Muscle of back (tissue), 11 donors: Measurements from ENCODE around the gene PAPPA. TPM values are rescaled to one million over a fixed set of nuclear protein-coding genes. Genes with fewer than 3 reads are reported as not detected.

Experiments
- DNase-seq, 3 donors: peaks; one replicate each; pipeline versions ENCODE4 v3.0.0 to v3.0.0-alpha.2; 2013
- polyA plus RNA-seq, 10 donors: library from polyadenylated mRNA; unstranded; fragments of 120-200 nt; gene quantifications; one replicate each; pipeline ENCODE4 v1.2.1, GENCODE V29; 2013; ENCODE audit not compliant: insufficient read length in 10 of 10

The PAPPA gene
- polyA plus RNA-seq, 10 donors, result 0.58 to 2.2 (median 1.1) TPM

DNA sequence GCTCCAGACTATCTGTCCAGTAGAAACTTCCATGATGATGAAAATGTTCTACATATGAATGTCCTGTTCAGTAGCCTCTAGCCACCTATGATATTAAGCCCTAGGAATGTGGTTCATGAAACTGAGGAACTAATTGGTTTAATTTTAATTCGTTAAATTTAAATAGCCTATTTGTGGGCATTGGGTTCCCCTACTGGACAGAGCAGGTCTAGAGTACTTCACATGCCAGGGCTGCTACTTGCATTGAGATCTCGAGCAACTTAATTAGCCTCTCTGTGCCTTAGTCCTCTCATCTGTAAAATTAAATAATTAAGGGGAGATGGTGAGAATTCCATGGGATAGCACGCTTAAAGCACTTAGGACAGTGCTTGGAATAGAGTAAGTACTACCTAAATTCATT, 160.0 kb downstream of the PAPPA start:
- DNase-seq, result no peak

DNA sequence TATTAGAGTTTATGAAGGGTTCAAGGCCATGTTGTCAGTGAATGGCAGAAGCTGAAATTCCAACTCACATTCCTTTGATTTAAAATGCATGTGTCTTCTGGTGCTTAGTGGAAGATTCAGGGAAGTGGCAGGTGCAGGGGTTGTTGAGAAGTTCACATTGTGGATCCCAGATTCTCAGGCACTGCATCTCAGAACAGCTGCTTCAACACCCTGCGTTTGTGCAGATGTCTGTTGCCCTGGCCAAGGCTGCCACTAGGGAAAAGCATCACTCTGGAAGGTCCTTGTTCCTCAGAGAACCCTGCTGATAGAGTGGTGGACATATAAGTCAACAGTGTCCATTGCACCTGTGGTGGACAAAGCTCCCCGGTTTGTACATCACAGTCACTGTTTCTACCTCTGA, 162.7 kb downstream of the PAPPA start:
- peak in 2 of 3 donors; percentile 13 to 71 for DNase-seq

DNA sequence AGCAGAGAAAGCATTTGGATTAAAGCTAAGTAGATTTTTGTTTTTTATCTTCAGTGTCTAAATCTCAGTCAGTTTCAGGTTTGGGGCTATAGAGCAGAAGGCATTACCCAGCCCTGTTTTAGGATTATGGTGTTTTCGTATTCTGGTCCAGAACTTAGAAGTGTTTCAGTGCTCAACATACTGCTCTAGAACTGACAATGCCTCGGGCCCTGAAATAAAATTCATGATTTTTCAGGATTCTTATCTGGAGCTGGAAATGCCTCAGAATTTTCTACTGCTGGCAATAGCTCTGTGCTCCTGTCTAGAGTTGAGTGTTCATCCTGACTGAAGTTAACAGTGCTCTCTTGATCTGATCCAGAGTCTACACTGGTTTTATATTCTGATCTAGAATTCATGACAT, 163.9 kb downstream of the PAPPA start:
- DNase-seq, result no peak

DNA sequence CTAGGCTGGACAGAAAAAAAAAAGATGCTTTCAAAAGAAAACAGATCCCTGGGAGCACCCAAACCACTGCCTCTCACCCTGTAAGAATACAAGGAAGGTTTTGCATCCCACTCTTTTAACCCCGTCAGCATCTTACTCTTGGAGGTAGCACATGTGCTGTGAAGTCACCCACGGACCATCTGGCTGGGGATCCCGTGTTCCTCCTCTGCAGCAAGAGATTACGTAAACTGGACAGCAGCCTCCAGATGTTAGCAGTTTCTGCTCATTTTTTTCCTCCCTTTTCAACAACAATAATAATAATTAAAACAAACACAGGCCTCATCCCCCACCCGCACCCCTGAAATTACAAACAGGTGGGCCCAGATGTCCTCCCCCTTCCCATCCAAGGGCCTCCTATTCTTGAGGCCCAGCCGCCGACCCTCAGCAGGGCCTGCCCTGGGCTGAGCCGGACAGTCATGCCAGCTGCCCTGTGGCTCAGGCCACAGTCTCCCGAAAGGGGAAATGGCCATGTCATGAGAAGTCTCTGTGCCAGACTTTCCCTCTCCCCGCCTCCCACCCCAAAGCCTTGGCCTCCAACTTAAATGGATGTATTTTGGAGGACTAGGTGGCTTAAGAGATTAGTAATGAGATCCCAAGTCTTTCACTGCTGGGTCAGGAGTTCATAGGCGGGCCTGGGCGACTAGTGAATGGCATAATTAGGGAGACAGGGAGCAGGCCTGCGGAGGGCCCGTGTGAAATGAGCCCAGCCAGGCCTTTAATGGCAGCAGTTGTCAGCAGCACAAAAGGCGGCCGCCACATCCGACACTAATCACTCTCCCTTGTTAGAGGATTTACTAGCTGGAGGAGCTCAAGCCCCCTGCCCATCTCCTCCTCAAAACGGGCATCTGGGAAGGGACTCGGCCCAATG, 165.1 kb downstream of the PAPPA start:
- peak; percentile 54 to 89 (median 65) for DNase-seq

DNA sequence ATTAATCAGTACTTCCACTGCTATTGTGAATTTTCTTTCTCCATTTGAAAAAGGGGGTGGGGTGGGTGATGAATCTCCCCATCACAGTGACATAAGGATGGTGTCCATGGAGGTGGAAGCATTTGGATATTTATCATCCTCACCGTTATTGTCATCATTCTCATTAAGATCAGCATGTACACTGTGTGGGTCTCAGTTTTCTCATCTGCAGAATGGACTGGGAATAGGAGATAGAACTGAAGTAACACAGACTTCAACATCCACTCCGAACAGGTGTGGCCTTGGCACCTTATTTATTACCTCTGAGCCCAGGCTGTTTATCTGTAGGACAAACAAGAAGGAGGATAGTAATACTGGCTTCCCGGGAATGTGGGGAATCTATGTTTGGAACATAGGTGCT, 165.9 kb downstream of the PAPPA start:
- no peak for DNase-seq

DNA sequence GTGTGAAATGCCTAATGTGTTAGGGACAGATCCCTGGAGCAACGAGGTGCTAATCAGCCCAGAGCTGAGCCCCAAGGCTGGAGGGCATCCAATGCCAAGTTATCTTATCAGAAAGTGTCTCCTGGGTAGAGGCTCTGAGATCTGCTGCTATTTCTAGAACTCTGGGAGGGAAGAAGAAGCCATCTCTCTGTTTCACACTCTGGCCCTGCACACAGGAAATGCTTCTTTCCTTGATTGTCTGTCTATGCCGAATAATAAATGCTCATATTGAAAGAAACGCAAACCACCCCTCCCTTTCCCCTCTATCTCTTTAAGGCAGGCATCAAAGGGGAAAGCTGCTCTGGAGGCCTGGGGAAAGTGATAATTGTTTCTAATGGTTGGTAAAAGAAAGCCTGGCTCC, 166.7 kb downstream of the PAPPA start:
- no peak for DNase-seq

DNA sequence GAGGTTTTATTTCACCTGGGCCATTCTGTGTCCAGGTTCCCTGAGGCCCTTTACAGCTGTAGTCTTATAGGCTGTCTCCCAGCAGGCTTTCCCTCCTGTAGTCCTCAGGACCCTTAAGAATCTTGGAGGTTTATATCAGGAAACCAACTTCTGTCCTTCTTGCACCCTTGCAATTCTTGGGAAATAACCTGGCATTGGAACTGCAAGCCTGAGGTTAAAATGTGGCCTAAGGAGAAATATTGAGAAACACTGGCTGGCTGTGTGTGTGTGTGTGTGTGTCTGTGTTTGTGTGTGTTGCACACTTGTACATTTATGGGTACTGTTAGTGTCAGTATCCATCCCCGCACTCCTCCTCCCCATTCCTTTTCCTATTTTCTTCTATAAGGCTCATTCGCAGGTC, 168.9 kb downstream of the PAPPA start:
- DNase-seq, result no peak

DNA sequence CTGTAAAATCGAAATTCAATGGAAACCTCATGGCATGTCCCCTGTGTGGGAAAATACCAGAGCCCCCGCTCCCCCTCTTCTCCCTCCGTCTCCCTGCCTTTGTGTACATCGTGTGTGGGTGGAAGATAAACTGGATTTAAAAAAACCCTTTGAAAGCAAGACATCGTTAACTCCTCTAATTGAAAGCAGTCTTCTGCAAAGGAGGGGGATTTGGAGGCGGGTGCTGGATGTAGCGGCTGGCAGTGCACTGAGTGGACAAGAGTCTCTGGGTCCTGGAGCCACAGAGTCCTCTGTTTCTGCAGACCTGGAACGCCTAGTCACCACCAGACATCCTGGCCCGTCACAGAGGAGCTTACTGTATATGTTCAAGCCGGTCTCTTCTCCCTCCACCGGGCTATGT, 169.4 kb downstream of the PAPPA start:
- DNase-seq, result peak in 1 of 3 donors; percentile 55

DNA sequence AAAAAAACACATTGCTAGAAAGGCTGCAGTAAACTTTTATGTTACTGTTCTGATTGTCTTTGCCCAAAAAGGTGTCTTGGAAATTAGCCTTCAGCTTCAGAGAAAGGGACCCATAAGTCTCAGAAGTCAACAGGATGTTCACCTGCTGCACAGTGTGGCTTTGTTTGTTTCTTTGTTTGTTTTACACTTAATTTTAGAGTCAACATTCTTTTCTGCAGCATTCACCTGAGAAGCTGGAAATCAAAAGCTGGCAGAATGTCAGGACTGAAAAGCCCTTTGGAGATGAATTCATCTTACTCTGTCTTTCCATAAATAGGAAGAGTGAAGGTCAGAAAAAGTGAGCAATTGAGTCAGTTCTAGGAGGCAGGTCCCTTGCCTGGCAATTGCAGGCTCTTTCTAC, 170.0 kb downstream of the PAPPA start:
- DNase-seq, result no peak

DNA sequence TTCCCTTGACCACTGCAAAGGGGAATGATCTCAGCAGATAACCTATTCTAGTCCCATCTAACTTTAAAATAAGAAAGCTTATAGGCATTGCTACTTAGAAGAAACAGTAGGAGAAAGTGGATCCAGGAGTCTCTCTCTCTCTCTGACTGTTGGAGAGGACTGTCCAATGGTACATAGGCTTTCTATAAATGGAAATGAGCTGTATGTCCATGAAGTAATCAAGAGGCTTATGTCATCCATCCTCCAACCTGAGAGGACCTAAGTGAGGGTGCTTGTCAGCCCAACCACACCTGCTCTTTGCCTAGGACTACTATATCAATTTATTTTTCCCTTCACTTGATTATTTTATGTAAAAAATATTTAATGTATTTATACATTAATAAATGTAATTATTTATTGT, 172.3 kb downstream of the PAPPA start:
- DNase-seq, result no peak

DNA sequence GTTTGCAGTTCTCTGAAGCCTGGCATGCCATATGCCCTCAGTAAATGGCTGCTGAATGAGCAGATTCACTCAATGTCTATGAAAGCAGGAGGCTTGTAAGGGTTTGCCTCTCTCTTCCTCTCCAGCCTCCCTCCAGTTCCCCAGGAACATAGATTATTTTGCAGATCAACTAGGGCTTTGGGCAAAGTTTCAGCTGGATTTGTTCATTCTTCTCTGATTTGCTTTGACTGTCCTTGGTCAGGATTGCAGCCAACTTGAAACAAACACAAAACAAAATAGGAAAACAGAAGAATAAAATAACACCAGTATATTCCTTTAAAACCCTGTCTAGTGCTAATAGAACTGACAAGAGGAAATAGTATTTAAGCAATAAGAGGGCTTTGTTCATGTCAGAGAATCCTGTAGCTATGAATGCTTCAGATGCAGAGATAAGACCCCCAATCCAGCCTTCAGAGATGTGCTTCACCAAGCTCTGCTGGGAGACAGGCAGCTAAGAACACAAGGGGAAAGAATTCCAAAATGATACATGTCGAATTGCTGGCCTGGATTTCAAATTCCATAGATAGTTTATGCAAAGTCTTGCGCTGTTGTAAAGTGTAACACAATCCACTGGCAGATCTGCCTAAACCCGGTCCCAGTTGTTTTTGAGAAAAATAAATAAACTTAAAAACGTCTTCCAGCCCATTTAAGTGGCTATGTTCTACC, 174.3 kb downstream of the PAPPA start:
- DNase-seq, result peak; percentile 47 to 76 (median 55)

DNA sequence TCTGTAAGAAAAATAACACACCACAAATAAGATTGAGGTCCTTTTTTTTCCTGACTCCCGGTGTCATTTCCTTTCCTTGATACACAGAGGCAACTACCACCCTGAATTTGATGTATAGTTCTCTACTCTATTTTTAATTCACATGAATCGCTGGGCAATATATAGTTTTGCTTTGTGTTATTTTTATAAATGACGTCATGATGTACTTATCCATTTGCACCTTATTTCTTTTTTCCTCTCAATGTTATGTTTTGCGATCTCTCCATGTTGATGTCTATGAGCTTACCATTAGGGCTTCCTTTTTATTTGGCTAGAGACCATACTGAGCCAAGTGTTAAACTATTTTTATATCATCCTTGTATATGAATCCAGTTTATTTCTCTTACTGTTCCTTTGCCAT, 175.9 kb downstream of the PAPPA start:
- DNase-seq, result no peak

DNA sequence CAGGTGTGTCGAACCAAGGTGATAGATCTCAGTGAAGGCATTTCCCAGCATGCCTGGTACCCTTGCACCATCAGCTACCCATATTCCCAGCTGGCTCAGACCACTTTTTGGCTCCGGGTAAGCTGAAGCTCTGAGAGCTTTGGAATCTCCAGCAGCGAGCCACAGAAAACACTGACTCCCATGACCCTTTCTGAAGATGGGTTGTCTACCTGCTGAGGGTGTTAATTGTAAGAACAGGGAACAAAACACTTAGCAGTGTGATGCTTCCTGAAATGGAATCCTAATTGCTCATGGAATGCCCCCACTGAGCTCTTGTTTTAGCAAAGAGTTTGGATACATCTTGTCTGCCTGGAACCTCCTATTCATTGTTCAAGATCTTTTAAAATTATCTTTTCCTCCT, 177.7 kb downstream of the PAPPA start:
- no peak for DNase-seq

DNA sequence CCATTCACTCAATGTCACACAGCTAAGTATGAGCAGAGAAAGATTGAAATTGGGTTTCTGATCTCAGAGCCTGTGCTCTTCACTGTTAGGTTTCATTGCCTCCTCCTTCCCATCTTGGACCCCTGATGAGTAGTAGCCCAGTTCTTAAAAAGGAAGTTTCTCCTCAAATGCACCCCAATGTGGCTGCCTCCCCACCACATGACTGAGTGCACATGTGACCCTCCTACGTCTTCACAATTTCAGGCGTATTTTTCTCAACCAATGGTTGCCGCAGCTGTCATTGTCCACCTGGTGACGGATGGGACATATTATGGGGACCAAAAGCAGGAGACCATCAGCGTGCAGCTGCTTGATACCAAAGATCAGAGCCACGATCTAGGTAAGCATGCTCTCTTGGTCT, 178.5 kb downstream of the PAPPA start:
- DNase-seq, result no peak

DNA sequence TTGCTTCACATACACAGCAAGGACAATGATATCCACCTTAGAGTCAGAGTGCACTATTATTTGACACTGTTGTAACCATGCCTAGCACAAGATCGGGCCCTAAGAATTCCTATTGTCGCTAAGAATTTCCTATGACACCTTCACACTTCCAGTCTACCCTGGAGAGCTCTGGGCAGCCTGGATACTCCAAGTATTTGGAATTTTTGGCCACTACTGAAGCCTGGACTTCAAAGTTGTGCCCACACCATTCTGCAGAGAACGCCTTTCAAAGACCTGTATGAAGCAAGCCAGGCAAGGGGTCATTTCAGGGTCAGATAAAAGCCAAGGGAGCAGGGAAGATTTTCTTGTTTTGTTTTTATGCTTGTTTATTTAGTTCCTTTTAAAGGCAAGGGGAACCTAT, 179.7 kb downstream of the PAPPA start:
- no peak for DNase-seq

DNA sequence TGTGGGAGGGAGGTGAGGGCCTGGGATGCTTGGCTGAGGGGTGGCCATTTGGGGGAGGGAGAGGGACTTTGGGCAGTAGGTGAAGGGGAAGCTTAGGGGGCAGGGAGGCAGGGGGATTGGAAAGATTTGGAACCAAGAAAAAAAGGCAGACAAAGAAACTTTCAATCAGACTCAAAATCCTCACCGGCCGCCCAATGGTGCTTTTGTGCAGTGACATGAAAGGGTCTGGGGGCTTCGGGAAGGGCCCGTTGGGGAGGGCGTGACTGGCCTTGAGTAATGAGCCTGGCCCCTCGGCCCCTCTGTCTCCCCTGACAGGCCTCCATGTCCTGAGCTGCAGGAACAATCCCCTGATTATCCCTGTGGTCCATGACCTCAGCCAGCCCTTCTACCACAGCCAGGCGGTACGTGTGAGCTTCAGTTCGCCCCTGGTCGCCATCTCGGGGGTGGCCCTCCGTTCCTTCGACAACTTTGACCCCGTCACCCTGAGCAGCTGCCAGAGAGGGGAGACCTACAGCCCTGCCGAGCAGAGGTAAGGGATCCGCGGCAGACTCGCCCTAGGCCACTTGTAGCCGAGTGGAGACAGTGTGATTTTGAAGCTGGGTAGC, 181.1 kb downstream of the PAPPA start:
- no peak for DNase-seq

DNA sequence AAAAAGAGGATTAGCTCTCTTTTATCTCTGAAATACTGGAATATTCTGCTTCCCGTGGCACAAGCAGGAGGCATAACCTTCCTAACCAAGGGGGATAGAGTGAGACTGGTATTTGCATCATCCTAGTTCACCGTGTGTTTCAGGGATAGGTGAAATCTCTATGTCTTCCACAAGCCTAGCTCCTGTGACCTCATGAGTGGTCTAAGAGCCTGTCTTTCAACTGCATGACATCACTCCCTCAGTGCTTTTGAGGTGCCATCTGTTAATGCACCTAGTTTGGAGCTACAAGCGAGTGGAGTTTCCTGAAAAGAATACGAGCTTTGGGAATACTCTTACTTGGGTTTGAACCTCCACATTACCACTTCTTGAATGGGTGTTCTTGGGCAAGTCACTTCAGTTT, 181.8 kb downstream of the PAPPA start:
- no peak for DNase-seq

DNA sequence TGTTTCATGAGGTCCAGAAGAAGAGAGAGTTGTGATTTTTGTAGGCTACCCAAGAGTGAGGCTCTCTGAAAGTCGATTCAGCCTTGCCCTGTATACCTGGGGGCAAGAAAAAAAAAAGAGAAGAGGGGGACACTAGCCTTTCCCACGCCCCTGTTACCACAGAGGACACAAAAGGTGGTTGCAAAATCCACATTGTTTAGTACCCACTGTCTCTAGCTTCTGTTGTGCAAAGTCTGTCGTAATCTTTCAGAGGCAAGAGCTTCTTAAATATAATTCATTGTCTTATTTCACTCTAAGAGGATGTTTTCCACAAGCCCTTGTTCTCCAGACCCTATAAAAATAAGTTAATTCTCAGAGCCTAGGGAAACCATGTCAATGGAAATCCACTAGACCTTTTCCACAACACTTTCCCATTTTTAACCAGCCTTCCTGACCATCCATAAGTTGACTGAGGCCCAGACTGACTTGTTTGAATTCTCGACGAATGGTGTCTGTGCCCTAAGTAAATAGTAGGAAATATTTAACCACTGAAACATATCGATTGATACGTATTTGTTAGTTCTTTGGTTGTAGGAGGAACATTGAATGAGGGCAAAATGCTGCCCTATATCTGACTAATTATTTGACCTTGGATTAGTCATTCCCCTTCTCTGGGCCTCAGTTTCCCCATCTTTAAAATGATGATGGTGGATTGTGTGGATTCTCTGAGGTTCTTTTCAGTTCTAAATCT, 182.7 kb downstream of the PAPPA start:
- no peak for DNase-seq

DNA sequence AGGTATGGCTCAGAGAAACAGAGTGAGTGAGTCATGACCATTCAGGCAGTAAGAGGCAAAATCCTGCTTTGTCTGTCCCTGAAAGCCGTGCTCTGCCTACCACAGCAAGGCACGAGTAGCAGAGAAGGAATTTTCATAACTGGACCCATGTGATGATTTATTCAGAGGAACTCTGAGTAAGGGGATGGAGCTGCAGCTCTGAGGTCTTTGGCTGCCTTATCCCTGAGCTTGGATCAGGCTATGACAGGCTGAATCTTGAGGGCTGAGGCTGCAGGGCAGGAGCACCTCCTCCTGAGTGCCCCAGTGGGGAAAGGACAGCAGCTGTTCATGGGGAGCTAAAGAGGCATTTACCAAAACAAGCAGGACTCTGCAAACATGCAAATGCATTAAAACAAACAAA, 183.4 kb downstream of the PAPPA start:
- peak in 1 of 3 donors; percentile 49 for DNase-seq

DNA sequence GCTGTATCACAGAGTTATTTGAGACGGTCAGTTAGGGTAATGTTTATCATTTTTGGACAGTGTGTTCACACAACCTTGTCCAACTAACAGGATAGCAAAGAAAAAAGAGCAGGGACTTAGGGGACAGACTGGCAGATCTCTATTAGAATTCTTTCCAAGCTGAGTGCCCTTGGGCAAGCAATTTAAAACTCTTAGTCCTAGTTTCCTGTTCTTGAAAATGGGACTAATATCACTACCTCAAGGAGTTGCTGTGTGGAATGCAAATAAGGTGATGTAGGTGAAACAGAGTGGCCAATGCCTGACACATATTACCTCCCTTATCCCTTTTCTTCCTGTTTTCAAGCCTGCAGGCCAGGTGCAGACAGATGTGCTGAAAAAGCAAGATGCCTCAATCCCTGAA, 186.7 kb downstream of the PAPPA start:
- no peak for DNase-seq

DNA sequence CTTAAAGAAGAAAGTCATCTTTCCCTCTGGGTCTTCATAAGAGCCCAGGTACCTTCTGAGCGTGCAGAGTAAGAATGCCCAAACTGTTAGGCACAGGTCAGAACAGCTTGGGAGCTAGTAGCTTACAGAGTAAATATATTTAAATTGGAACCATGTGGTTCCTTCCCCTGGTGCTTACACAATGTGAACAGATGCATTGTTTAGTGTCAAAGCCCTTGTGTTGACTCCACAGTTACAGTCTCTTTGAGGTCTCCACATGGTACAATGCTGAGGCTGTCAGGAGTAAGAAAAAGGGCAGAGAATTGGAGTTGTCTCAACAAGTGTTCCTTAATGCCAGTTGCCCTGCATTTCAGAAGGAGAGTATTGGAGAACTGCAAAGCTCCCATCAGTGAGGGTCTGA, 188.5 kb downstream of the PAPPA start:
- DNase-seq, result no peak

DNA sequence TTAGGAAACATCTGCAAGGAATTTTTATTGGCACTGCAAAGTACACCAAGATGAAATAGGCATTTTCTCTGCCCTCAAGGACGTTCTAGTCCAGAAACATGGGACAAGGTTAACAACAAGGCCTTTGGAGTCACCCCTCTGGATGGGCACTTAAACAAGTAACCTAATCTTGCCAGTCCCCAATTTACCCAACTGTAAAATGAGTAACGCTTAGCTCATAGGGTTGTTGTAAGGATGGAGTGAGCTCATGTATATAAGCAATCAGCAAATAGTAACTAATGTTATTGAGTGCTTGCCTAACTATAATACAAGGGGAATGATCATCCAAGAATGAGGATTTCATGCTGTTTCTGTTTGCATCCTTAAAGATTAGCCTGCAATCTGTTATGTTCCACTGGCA, 189.3 kb downstream of the PAPPA start:
- DNase-seq, result no peak
